ENCODE results near the gene ANKMY2.
"Not testable (repeated sequence)": the region's sequence is repeated elsewhere in the genome, so short reads cannot be mapped to it uniquely, and the experiment has no call there.

ANKMY2 gene

GRCh38 chr7:16661924-16662323, 16.4 kb upstream of the ANKMY2 start:
- POLR2A ChIA-PET: no interaction called here
- TF ChIP-seq CTCF (IDR thresholded peaks at IDR 0.05; ENCODE audit: insufficient read depth, low read length, missing control alignments): no peak
- H3K4me3 ChIP-seq (ENCODE audit: low read depth, low read length): no peak overlapping the region
- CTCF ChIA-PET: no interaction called here
- no peak for DNase-seq (ENCODE audit: low read depth, low spot score)

GRCh38 chr7:16660702-16661464, 15.3 kb upstream of the ANKMY2 start:
- no peak overlapping the region for H3K4me3 ChIP-seq (ENCODE audit: low read depth, low read length)
- DNase-seq (ENCODE audit: low read depth, low spot score): no peak
- POLR2A ChIA-PET: interaction anchor here (0.7 kb wide), 1 partner anchor 616 kb away, joined by 3 read pairs; no protein-coding TSS in a partner anchor
- no peak for TF ChIP-seq CTCF (IDR thresholded peaks at IDR 0.05; ENCODE audit: insufficient read depth, low read length, missing control alignments)
- CTCF ChIA-PET: interaction anchor here (0.6 to 1.0 kb wide), 2 partner anchors 9 to 95 kb away, joined by 3 read pairs; no protein-coding TSS in a partner anchor

- H3K4me3 ChIP-seq (ENCODE audit: low read depth, low read length); DNase-seq (ENCODE audit: low read depth, low spot score): not testable (repeated sequence)
- ChIA-PET POLR2A (interaction anchor here (0.6 to 0.7 kb wide), 2 partner anchors 13 to 616 kb away, joined by 3 read pairs; no protein-coding TSS in a partner anchor), CTCF (interaction anchor here (0.6 to 1.0 kb wide), 2 partner anchors 8 to 94 kb away, joined by 3 read pairs; no protein-coding TSS in a partner anchor)
Observed at GRCh38 chr7:16659854-16660497, 14.4 kb upstream of the ANKMY2 start.

- ChIA-PET POLR2A (interaction anchor here (0.9 kb wide), 1 partner anchor 11 kb away, joined by 4 read pairs; no protein-coding TSS in a partner anchor), CTCF (interaction anchor here (0.8 to 1.2 kb wide), 2 partner anchors 12 to 260 kb away, joined by 3 read pairs; no protein-coding TSS in a partner anchor)
- no peak for DNase-seq (ENCODE audit: low read depth, low spot score)
- no peak overlapping the region for H3K4me3 ChIP-seq (ENCODE audit: low read depth, low read length)
- no peak for TF ChIP-seq CTCF (IDR thresholded peaks at IDR 0.05; ENCODE audit: insufficient read depth, low read length, missing control alignments)
Observed at GRCh38 chr7:16657656-16658279, 12.2 kb upstream of the ANKMY2 start.

- ChIA-PET CTCF (interaction anchor here (0.9 to 1.4 kb wide), 3 partner anchors 9 to 38 kb away, joined by 3 to 4 read pairs (median 3); no protein-coding TSS in a partner anchor), POLR2A (no interaction called here)
- no peak overlapping the region for H3K4me3 ChIP-seq (ENCODE audit: low read depth, low read length)
- no peak for TF ChIP-seq CTCF (IDR thresholded peaks at IDR 0.05; ENCODE audit: insufficient read depth, low read length, missing control alignments)
- no peak for DNase-seq (ENCODE audit: low read depth, low spot score)
Observed at GRCh38 chr7:16656141-16656540, 10.6 kb upstream of the ANKMY2 start.

GRCh38 chr7:16655394-16655793, 9.8 kb upstream of the ANKMY2 start:
- POLR2A ChIA-PET: no interaction called here
- DNase-seq (ENCODE audit: low read depth, low spot score): no peak
- TF ChIP-seq CTCF (IDR thresholded peaks at IDR 0.05; ENCODE audit: insufficient read depth, low read length, missing control alignments): no peak
- CTCF ChIA-PET: no interaction called here
- no peak overlapping the region for H3K4me3 ChIP-seq (ENCODE audit: low read depth, low read length)

Data from AG04449 (cell line).